Activated naive CD8-positive, alpha-beta T cell treated with anti-CD3 and anti-CD28 coated beads, Interleukin-2, amount 10 ng/mL, durations not matched to agents 7 days and 5 days (primary cell): ENCODE results near the gene CST1. TPM values are rescaled to one million over a fixed set of nuclear protein-coding genes. Genes with fewer than 3 reads are reported as not detected.
A peak's percentile ranks its signal among the peaks of the same experiment; 100 is the strongest.
"Not testable (repeated sequence)": the region's sequence is repeated elsewhere in the genome, so short reads cannot be mapped to it uniquely, and the experiment has no call there.

Source experiments
- ATAC-seq: fragments of 150-1000 bp; cut with Tn5 transposase; one replicate; pipeline ENCODE4 v1.10.0; 2021; ENCODE audit warnings: low read depth, moderate library complexity
- POLR2A ChIA-PET: fragments of 350-600 bp; sonication (Branson Sonifier 250); formaldehyde crosslinking; loops from one replicate; lab custom pipeline; 2021; ENCODE audit warnings: antibody characterized with exemption; lab: Charles Lee
- DNase-seq: peaks from one replicate; pipeline ENCODE4 v3.0.0; 2021
- H3K27ac Mint-ChIP-seq: one replicate; pipeline ENCODE4 v1.8.0; 2022; ENCODE audit warnings: mild to moderate bottlenecking, mixed read lengths
- H3K27me3 Mint-ChIP-seq: one replicate; pipeline ENCODE4 v1.8.0; 2022; ENCODE audit warnings: mild to moderate bottlenecking, moderate library complexity, mixed read lengths
- H3K36me3 Mint-ChIP-seq: one replicate; pipeline ENCODE4 v1.8.0; 2021; ENCODE audit warnings: mild to moderate bottlenecking, mixed read lengths
- H3K4me1 Mint-ChIP-seq: one replicate; pipeline ENCODE4 v1.8.0; 2021; ENCODE audit warnings: mixed read lengths
- H3K4me3 Mint-ChIP-seq: one replicate; pipeline ENCODE4 v1.8.0; 2022; ENCODE audit warnings: mild to moderate bottlenecking, moderate library complexity, mixed read lengths
- H3K9me3 Mint-ChIP-seq: one replicate; pipeline ENCODE4 v1.8.0; 2021; ENCODE audit warnings: mixed read lengths
- total RNA-seq, 2 experiments: library from RNA; stranded (reverse); gene quantifications; one replicate each; pipeline ENCODE4 v1.2.3, GENCODE V29; 2021

The CST1 gene
- total RNA-seq, result not detected

- H3K9me3 Mint-ChIP-seq, H3K36me3 Mint-ChIP-seq, ATAC-seq, POLR2A ChIA-PET, H3K27ac Mint-ChIP-seq, H3K4me1 Mint-ChIP-seq, H3K27me3 Mint-ChIP-seq, H3K4me3 Mint-ChIP-seq, DNase-seq: not testable (repeated sequence)
These were observed at the start of gene CST1 for GRCh38 chr20:23750786-23751185. TSS of gene CST1 (minus strand) at chr20:23750935. CDS start at chr20:23750866, 69 bp downstream.

GRCh38 chr20:23799216-23799847 lies 48.6 kb upstream of the CST1 start:
- H3K4me1 Mint-ChIP-seq, POLR2A ChIA-PET, H3K9me3 Mint-ChIP-seq, H3K4me3 Mint-ChIP-seq, H3K27ac Mint-ChIP-seq, H3K27me3 Mint-ChIP-seq, H3K36me3 Mint-ChIP-seq: not testable (repeated sequence)
- peak; percentile 58 for ATAC-seq
- peak; percentile 38 for DNase-seq

GRCh38 chr20:23795526-23795925 lies 44.8 kb upstream of the CST1 start:
- POLR2A ChIA-PET, result no interaction called here
- Mint-ChIP-seq H3K27ac (no peak overlapping the region), H3K4me3 (no peak overlapping the region), H3K36me3 (no peaks in the 10 kb centered on the region), H3K9me3 (no peaks in the 10 kb centered on the region), H3K4me1 (no peaks in the 10 kb centered on the region), H3K27me3 (peaks cover 11% of the 10 kb centered on the region)
- ATAC-seq (no peak), DNase-seq (no peak)

GRCh38 chr20:23794841-23795240 lies 44.1 kb upstream of the CST1 start:
- Mint-ChIP-seq H3K27ac (no peak overlapping the region), H3K4me1 (no peaks in the 10 kb centered on the region), H3K9me3 (no peaks in the 10 kb centered on the region), H3K36me3 (no peaks in the 10 kb centered on the region), H3K4me3 (no peak overlapping the region), H3K27me3 (peaks cover 13% of the 10 kb centered on the region)
- no peak for ATAC-seq
- POLR2A ChIA-PET, result no interaction called here
- DNase-seq, result no peak

- POLR2A ChIA-PET, result no interaction called here
- Mint-ChIP-seq H3K27ac (no peak overlapping the region), H3K9me3 (no peaks in the 10 kb centered on the region), H3K4me3 (no peak overlapping the region), H3K36me3 (no peaks in the 10 kb centered on the region), H3K4me1 (no peaks in the 10 kb centered on the region), H3K27me3 (peaks cover 16% of the 10 kb centered on the region)
- DNase-seq (no peak), ATAC-seq (no peak)
These were observed 43.3 kb upstream of the CST1 start for GRCh38 chr20:23794065-23794464.

- Mint-ChIP-seq H3K36me3 (no peaks in the 10 kb centered on the region), H3K4me3 (no peak overlapping the region), H3K27ac (no peak overlapping the region), H3K27me3 (no peaks in the 10 kb centered on the region), H3K4me1 (no peaks in the 10 kb centered on the region), H3K9me3 (no peaks in the 10 kb centered on the region)
- ATAC-seq (no peak), DNase-seq (no peak)
- POLR2A ChIA-PET, result no interaction called here
These were observed 32.7 kb upstream of the CST1 start for GRCh38 chr20:23783447-23783846.

GRCh38 chr20:23782366-23782983 lies 31.7 kb upstream of the CST1 start:
- Mint-ChIP-seq H3K27ac (no peak overlapping the region), H3K4me3 (no peak overlapping the region), H3K9me3 (no peaks in the 10 kb centered on the region), H3K4me1 (no peaks in the 10 kb centered on the region), H3K36me3 (no peaks in the 10 kb centered on the region), H3K27me3 (no peaks in the 10 kb centered on the region)
- ATAC-seq (no peak), DNase-seq (peak; percentile 39)
- POLR2A ChIA-PET, result no interaction called here

GRCh38 chr20:23778676-23779075 lies 27.9 kb upstream of the CST1 start:
- H3K27ac Mint-ChIP-seq, H3K9me3 Mint-ChIP-seq, H3K4me1 Mint-ChIP-seq, DNase-seq, H3K27me3 Mint-ChIP-seq, POLR2A ChIA-PET, H3K4me3 Mint-ChIP-seq, H3K36me3 Mint-ChIP-seq, ATAC-seq: not testable (repeated sequence)

GRCh38 chr20:23777380-23777779 lies 26.6 kb upstream of the CST1 start:
- DNase-seq, H3K27ac Mint-ChIP-seq, H3K4me3 Mint-ChIP-seq, H3K9me3 Mint-ChIP-seq, POLR2A ChIA-PET, H3K36me3 Mint-ChIP-seq, H3K27me3 Mint-ChIP-seq, ATAC-seq, H3K4me1 Mint-ChIP-seq: not testable (repeated sequence)

GRCh38 chr20:23776067-23776771 lies 25.5 kb upstream of the CST1 start:
- ATAC-seq, result no peak
- no peaks in the 10 kb centered on the region for H3K27me3 Mint-ChIP-seq

GRCh38 chr20:23774081-23774480 lies 23.3 kb upstream of the CST1 start:
- no peak overlapping the region for H3K4me3 Mint-ChIP-seq
- DNase-seq, result no peak
- no peaks in the 10 kb centered on the region for H3K9me3 Mint-ChIP-seq
- H3K4me1 Mint-ChIP-seq, result no peaks in the 10 kb centered on the region
- no peak for ATAC-seq
- H3K27ac Mint-ChIP-seq, result no peak overlapping the region
- H3K27me3 Mint-ChIP-seq, result peaks cover 2% of the 10 kb centered on the region
- no peaks in the 10 kb centered on the region for H3K36me3 Mint-ChIP-seq
- POLR2A ChIA-PET, result no interaction called here

More at GRCh38 chr20:23776067-23776771, 25.5 kb upstream of the CST1 start:
- no peaks in the 10 kb centered on the region for H3K4me1 Mint-ChIP-seq
- POLR2A ChIA-PET, result no interaction called here
- no peak for DNase-seq
- H3K9me3 Mint-ChIP-seq, result no peaks in the 10 kb centered on the region
- H3K27ac Mint-ChIP-seq, result no peak overlapping the region
- H3K36me3 Mint-ChIP-seq, result no peaks in the 10 kb centered on the region
- H3K4me3 Mint-ChIP-seq, result no peak overlapping the region

GRCh38 chr20:23773579-23773978 lies 22.8 kb upstream of the CST1 start:
- DNase-seq (no peak), ATAC-seq (no peak)
- no peaks in the 10 kb centered on the region for H3K4me1 Mint-ChIP-seq
- H3K36me3 Mint-ChIP-seq, result no peaks in the 10 kb centered on the region
- H3K4me3 Mint-ChIP-seq, result no peak overlapping the region
- no peak overlapping the region for H3K27ac Mint-ChIP-seq
- peaks cover 2% of the 10 kb centered on the region for H3K27me3 Mint-ChIP-seq
- H3K9me3 Mint-ChIP-seq, result no peaks in the 10 kb centered on the region
- POLR2A ChIA-PET, result no interaction called here

- H3K4me3 Mint-ChIP-seq, result no peak overlapping the region
- no peaks in the 10 kb centered on the region for H3K9me3 Mint-ChIP-seq
- H3K27me3 Mint-ChIP-seq, result peaks cover 2% of the 10 kb centered on the region
- no peaks in the 10 kb centered on the region for H3K4me1 Mint-ChIP-seq
- POLR2A ChIA-PET, result no interaction called here
- DNase-seq (no peak), ATAC-seq (no peak)
- H3K36me3 Mint-ChIP-seq, result no peaks in the 10 kb centered on the region
- H3K27ac Mint-ChIP-seq, result no peak overlapping the region
These were observed 22.4 kb upstream of the CST1 start for GRCh38 chr20:23773127-23773526.

GRCh38 chr20:23772074-23772473 lies 21.3 kb upstream of the CST1 start:
- no peaks in the 10 kb centered on the region for H3K4me1 Mint-ChIP-seq
- DNase-seq (no peak), ATAC-seq (no peak)
- H3K27me3 Mint-ChIP-seq, result peaks cover 2% of the 10 kb centered on the region
- no peak overlapping the region for H3K27ac Mint-ChIP-seq
- no peak overlapping the region for H3K4me3 Mint-ChIP-seq
- no peaks in the 10 kb centered on the region for H3K36me3 Mint-ChIP-seq
- no peaks in the 10 kb centered on the region for H3K9me3 Mint-ChIP-seq
- POLR2A ChIA-PET, result no interaction called here
